Heart left ventricle (tissue), 13 donors: ENCODE results near the gene TMEM248.

Experiments used
- POLR2A ChIP-seq, 2 donors: fragments of 450-650 bp; IDR thresholded peaks; one replicate each; pipeline ENCODE4 v1.6.1; 2017; ENCODE audit warnings: antibody characterized with exemption in 2 of 2, mild to moderate bottlenecking in 2 of 2, moderate library complexity in 2 of 2
- TF ChIP-seq, protein P1 (sequence below), 12 donors: fragments of 200-600 bp; sonication (generic) in 4 of 12; IDR thresholded peaks; one replicate each; pipeline versions ENCODE4 v1.5.0 to v1.8.0; 2018 to 2022; ENCODE audit warnings: antibody characterized with exemption in 12 of 12, mild to moderate bottlenecking in 5 of 12
- donor health status: ischemic (EF 13 %, LVEDD 7.1; RV severe dilation, severe dysfunction).
- donor health status: DM: no; HTN: yes; CAD: no.
- donor health status: DM: no; HTN: no; CAD: no.
- donor health status: ischemic (EF 25% LVEDD 6.9; RV normal size, moderate dysfunction).
- donor health status: ischemic (EF 25% LVEDD 5.7; RV mildly dilated, moderate dysfunction).
- donor health status: ischemic (EF 35%, LVEDD 5.7; RV mildly dilated, moderate dysfunction).
- donor health status: nonischemic (EF 11% LVEDD 7.7; RV severe dilation, severe dysfunction).
- donor health status: DM: yes; HTN: yes; CAD: no.
- donor health status: PGD.
- donor health status: ischemic (EF 29% LVEDD 5.4; RV normal size, mild dysfunction).
- donor health status: nonischemic (EF 23%, LVEDD 6.1; RV moderate dilation, normal function).

DNA sequence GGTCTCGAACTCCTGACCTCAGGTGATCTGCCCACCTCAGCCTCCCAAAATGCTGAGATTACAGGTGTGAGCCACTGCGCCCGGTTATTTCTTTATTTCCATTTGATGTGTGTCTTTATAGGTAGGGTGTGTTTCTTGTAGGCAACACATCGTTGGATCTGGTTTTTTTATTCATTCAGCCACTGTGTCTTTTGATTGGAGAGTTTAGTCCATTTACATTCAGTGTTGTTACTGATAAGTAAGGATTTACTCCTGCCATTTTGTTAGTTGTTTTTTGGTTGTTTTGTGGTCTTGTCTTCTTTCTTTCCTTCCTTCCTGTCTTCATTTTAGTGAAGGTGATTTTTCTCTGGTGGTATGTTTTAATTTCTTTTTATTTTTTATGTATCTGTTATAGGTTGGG is 16.9 kb downstream of the TMEM248 start:
- TF ChIP-seq, protein P1, sequence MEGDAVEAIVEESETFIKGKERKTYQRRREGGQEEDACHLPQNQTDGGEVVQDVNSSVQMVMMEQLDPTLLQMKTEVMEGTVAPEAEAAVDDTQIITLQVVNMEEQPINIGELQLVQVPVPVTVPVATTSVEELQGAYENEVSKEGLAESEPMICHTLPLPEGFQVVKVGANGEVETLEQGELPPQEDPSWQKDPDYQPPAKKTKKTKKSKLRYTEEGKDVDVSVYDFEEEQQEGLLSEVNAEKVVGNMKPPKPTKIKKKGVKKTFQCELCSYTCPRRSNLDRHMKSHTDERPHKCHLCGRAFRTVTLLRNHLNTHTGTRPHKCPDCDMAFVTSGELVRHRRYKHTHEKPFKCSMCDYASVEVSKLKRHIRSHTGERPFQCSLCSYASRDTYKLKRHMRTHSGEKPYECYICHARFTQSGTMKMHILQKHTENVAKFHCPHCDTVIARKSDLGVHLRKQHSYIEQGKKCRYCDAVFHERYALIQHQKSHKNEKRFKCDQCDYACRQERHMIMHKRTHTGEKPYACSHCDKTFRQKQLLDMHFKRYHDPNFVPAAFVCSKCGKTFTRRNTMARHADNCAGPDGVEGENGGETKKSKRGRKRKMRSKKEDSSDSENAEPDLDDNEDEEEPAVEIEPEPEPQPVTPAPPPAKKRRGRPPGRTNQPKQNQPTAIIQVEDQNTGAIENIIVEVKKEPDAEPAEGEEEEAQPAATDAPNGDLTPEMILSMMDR (IDR thresholded peaks at IDR 0.05): no peak
- no peak for TF ChIP-seq POLR2A (IDR thresholded peaks at IDR 0.05)
